ES-I3 (cell line): ENCODE results near the gene CLSTN2.

Source experiments
- H3K36me3 ChIP-seq: 2 replicates; pipeline ENCODE4 v1.6.1; 2013; ENCODE audit warnings: mild to moderate bottlenecking, low read length, control low read depth, moderate library complexity; ENCODE audit not compliant: insufficient read depth
- H3K4me1 ChIP-seq: 2 replicates; pipeline ENCODE4 v1.6.1; 2013; ENCODE audit warnings: mild to moderate bottlenecking, control low read depth, low read length; ENCODE audit not compliant: insufficient read depth
- H3K9ac ChIP-seq: 2 replicates; pipeline ENCODE4 v1.6.1; 2013; ENCODE audit warnings: low read depth, mild to moderate bottlenecking, low read length, moderate library complexity
- H3K9me3 ChIP-seq: 2 replicates; pipeline ENCODE4 v1.6.1; 2013; ENCODE audit warnings: mild to moderate bottlenecking, low read length, moderate library complexity; ENCODE audit not compliant: control insufficient read depth, insufficient read depth

The CLSTN2 gene

DNA sequence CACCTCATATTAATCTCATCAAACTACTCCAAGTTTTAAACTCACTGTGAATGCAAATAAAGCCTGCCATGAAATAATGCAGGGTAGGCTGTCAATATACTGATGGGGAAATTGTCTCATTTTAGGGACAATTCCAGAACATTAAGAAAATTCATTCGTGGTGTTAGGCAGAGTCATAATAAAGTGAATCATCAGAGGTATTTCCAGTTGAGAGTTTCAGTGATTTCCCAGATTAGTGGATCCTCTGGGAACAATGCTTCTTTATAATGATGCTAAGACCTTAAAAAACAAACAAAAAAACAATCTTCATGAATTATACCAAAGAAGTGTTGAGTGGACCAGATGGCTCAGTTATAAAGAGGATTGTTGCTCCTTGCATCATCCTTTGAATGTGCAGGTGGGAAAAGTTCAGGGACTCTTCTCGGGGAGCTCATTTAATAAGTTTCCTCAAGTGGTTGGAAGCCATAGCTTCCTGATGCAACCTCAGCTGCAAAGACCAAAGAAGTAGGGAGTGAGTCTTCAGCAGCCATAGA, 381.9 kb downstream of the CLSTN2 start:
- H3K36me3 ChIP-seq, result no peaks in the 10 kb centered on the region
- H3K9ac ChIP-seq, result no peak overlapping the region
- H3K9me3 ChIP-seq, result no peaks in the 10 kb centered on the region
- H3K4me1 ChIP-seq, result no peaks in the 10 kb centered on the region

DNA sequence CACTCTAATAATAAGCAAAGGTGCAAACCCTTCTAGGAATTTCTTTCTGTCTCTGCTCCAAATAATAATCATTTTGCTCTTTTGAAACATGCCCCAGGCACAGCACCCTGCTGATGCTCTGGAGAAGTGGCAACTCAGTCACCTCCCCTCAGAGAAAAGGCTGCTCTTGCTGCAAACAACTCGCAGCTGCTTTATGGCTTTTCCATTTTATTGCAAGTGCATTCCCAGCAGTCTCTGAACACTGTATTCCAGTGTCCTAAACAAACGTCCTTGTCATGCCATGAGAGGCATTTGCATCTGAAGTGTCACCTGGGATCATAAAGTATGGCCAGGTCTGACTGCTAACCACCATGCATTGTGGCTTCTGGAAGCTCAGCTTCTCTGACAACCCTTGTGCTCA, 384.8 kb downstream of the CLSTN2 start:
- Histone ChIP-seq H3K4me1 (no peaks in the 10 kb centered on the region), H3K36me3 (no peaks in the 10 kb centered on the region), H3K9ac (no peak overlapping the region), H3K9me3 (no peaks in the 10 kb centered on the region)

DNA sequence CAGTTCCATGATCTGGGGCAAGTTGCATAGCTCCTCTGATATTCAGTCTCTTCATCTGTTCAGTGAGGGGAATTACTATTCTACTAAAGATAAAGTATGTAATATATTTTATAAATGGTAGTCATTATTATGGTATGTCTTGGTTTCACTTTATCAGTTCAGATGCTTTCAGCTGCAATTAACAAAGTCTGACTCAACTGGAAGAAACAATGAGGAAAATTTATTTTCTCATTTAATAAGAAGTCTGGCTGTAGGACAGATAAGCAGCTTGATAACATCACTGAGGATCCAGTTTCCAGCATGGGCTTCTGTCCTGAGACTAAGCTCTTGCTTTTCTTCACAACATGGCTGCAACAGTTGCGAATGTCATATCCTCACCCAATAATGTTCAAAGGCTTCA, 388.6 kb downstream of the CLSTN2 start:
- H3K36me3 ChIP-seq, result no peaks in the 10 kb centered on the region
- no peaks in the 10 kb centered on the region for H3K9me3 ChIP-seq
- no peaks in the 10 kb centered on the region for H3K4me1 ChIP-seq
- no peak overlapping the region for H3K9ac ChIP-seq

DNA sequence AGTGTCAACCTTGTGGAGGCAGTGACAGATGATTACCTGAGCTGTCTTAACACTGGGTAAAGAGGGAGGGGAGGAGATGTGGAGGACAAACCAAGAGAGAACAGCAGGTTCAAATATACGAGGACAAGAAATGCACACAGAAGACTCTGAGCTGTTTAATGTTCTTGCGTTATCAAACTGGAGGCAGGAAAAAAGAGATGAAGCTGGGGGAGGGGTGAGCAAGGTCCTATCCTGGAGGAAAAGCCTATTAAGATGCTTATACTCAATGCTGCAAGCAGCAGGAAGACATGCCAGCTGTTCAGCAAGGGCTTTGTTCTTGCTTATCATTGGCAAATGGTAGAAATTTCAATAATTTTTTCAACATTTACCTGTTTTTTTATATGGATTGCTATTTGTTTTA, 397.1 kb downstream of the CLSTN2 start:
- Histone ChIP-seq H3K9me3 (no peaks in the 10 kb centered on the region), H3K4me1 (peaks cover 6% of the 10 kb centered on the region; the same call in 1 of the 2 replicates), H3K9ac (no peak overlapping the region), H3K36me3 (no peaks in the 10 kb centered on the region)

DNA sequence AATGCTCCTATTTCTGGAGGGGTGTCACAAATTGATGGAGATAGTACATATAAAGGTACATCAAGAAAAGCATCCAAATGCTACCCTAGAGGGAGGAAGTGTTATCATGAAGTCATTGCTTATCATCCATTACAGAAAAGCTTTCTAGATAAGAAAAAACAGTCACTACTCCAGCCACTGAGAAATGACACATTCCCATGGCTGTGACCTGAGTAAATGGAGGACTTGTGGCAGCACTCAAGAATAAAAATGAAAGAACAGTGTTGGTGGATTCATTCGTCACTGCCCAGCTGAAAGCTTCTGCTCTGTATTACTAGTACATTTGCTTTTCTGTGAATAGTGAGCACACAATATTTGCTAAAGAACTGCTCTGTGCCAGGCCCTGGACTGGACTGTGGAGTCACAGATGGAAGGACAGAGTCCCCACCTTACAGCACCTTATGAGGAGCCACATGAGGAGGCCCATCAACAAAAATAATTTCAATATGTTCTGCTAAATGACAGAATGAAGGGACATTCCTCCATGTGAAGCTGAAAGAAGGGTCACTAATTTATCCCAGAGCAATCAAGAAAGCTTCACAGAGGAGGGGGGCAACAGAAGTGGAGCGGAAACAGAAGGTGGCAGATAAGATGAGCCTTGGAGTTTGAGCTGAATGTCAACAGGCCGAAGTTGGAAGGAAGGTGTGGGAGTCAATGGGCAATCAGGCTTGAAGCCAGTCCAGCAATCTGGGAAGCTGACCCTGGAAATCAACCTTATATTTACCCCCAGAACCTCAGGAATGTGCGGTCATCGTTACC, 399.3 kb downstream of the CLSTN2 start:
- H3K36me3 ChIP-seq, result no peaks in the 10 kb centered on the region
- H3K4me1 ChIP-seq, result peaks cover 6% of the 10 kb centered on the region; the same call in 1 of the 2 replicates
- H3K9me3 ChIP-seq, result no peaks in the 10 kb centered on the region
- H3K9ac ChIP-seq, result no peak overlapping the region

DNA sequence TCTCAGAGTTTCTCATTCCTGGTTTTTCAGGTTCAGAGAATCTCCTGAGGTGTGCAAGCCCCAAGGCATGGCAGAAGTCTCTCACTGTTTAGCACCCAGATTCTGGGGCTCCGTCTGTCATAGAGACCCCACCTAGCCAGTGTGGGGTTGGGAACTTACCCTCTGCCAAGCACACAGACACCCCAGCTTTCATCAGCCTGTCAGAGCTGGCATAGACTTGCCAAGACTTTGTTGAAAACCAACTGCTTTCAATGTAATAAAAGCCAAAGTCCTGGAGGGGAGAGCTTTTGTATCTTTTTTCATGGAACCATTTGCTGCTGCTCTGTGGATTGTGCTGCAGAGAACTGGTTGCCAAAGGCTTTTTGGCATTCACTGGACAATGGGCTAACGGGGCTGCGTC, 401.5 kb downstream of the CLSTN2 start:
- no peak overlapping the region for H3K9ac ChIP-seq
- H3K4me1 ChIP-seq, result peaks cover 12% of the 10 kb centered on the region; the same call in 1 of the 2 replicates
- no peaks in the 10 kb centered on the region for H3K36me3 ChIP-seq
- H3K9me3 ChIP-seq, result no peaks in the 10 kb centered on the region

DNA sequence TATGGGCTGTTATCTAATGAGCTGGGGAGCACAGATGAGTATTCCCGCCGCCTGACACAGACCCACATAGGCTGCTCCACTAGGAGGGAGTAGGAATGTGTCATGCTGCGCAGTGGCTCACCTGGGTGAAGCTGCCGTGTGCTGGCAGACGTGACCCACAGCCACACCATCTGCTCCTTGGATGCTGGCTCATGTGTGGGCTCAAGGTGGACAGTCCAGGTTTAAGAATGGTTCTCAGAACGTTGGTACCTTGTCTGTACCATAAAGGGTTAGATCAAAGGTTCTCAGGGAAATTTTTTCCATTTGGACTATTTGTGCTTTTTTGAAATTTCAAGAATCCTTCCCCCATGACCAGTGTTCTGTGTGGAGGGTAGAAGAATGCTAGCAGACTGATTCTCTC, 403.9 kb downstream of the CLSTN2 start:
- Histone ChIP-seq H3K9ac (no peak overlapping the region), H3K4me1 (peaks cover 15% of the 10 kb centered on the region), H3K36me3 (no peaks in the 10 kb centered on the region), H3K9me3 (no peaks in the 10 kb centered on the region)

DNA sequence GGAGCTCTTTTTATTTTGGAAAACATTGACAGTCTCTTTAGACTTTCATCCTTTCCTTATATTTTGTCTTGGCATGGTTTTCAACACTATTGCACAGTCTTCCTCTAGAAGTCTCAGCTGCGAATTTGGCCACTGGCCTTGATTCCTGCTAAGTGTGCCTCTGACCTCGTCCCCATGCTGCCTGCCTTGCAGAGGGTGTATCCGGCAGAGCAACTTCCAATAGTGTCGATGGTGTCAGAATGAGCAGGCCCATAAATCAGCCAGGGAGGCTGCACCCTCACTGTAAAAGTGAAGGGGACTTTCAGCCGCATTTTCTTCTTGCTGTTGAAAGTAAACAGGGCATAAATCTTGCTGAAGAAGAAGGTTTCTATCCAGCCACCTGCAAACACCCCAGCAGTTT, 406.2 kb downstream of the CLSTN2 start:
- Histone ChIP-seq H3K9ac (no peak overlapping the region), H3K36me3 (no peaks in the 10 kb centered on the region), H3K4me1 (peaks cover 15% of the 10 kb centered on the region), H3K9me3 (no peaks in the 10 kb centered on the region)

DNA sequence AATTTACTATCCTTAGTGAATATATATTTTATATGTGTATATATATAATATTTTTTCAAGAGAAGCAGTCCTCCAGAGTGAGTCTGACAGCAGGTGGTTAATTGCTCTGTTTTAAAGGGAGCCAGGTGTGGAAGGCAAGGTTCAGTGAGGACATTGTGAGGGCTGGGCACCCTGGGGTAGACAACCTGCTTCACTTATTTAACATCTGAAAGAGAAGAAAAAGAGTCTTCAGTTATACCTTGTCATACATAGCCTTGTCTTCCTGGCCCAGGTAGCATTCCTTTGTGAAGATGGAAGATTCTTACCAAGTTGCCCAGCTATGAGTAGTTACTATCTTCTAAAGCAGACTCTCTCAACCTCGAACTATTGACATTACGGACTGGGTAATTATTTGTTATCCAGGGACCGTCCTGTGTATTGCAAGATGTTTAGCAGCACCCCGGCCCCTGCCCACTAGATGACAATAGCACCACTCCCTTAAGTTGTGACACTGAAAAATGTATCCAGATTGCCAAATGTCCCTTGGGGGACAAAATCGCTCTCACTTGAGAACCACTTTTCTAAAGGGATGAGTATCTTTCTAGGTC, 406.9 kb downstream of the CLSTN2 start:
- peaks cover 15% of the 10 kb centered on the region for H3K4me1 ChIP-seq
- no peaks in the 10 kb centered on the region for H3K36me3 ChIP-seq
- no peaks in the 10 kb centered on the region for H3K9me3 ChIP-seq
- no peak overlapping the region for H3K9ac ChIP-seq

DNA sequence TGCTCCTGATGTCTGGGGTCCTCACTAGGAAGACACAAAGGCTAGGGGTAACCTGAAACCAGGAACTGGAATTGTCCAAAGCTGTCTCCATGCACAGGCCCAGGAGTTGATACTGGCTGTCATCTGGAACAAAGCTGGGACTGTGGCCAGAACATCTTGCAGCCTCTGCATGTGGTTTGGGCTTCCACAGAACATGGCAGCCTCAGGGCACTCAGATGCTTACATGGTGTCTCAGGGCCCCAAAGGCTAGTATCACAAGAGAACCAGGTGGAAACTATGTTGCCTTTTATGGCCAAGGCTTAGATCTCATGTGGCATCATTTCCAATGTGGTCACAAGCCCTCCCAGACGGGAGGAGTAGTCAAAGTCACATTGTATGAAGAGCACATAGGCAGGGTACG, 407.7 kb downstream of the CLSTN2 start:
- Histone ChIP-seq H3K9ac (no peak overlapping the region), H3K36me3 (no peaks in the 10 kb centered on the region), H3K4me1 (peaks cover 15% of the 10 kb centered on the region), H3K9me3 (no peaks in the 10 kb centered on the region)

DNA sequence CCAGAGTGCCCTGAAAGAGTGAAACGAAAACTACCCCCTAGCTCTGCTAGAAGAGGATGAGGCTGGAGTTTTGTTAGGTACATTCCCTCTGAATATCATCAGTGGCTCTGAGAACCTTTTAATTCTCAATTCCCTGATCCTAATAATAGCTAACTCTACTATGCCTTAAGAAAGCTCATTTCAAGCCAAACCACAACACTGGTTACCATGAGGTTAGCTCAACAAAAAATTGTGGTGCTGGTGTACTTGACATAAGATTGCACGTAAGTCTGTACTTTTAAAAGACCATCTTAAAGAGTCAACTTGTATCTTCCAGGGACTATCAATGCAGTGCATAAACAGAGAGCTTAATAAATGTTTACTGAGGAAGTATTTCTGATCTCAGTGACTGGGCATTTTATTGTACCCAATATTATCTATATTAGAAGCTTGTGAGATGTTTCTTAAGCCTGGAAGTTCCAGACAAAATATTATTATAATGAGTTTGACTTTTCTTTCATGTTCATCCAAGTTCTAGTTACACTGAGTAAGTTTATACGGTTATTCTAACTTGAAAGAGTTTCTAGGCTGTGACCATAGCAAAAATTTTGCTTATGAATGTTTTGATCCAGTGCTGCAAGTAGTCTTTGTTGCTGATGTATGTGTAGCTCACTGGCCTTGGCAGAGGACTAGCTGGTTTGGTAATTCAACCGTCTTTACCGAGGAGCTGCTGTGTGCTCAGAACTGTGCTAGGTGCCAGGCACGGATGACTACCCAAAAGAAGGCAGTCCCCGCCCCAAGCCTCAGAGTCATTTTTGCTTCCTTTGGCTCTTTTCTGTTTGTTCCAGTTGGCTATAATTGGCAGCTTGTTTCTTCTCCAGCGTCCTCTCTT, 408.5 kb downstream of the CLSTN2 start:
- peaks cover 15% of the 10 kb centered on the region for H3K4me1 ChIP-seq
- no peak overlapping the region for H3K9ac ChIP-seq
- H3K36me3 ChIP-seq, result no peaks in the 10 kb centered on the region
- no peaks in the 10 kb centered on the region for H3K9me3 ChIP-seq

DNA sequence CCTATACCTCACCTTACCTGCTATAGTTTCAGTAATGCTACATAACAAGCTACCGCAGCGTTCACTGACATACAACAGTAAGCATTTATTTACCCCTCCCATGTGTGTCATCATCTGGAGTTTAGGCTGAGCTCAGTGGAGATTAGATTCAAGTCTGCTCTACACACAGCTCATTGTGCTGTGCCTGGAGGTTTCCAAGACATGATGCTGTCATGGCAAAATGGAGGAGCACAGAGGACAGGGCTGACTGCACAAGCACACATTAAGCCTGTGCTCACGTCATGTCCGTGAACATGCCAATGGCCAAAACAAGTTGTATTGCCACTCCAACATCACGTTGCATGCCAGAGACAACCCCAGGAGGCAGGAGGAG, 409.1 kb downstream of the CLSTN2 start:
- no peaks in the 10 kb centered on the region for H3K9me3 ChIP-seq
- H3K4me1 ChIP-seq, result peaks cover 15% of the 10 kb centered on the region
- no peaks in the 10 kb centered on the region for H3K36me3 ChIP-seq
- H3K9ac ChIP-seq, result no peak overlapping the region

DNA sequence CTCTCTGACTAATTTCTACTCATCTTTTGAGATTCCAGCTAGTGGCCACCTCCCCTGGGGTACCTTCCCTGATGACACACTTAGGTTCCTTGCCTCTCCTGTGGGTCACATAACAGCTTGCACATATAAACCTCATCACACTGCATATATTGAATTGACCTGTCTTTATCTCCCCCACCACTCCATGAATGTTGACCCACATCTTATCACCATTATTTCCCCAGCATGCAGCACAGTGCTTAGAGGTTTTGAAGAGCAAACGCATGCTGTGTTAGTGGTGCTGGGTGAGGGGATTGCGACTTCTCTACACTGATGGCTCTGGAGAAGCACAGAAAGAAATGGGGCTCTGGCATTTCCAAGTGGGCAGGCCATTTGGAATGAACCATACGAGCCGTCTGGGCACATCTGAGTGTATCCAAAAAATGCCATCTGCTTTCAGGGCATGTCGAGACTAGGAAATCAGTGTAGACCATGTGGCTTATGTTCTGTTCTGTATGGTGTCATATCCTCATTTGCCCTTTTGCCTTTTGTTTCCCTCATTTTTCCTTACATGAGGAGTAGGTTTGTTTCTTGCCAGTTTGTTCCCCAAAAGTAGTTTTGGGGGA, 409.7 kb downstream of the CLSTN2 start:
- no peaks in the 10 kb centered on the region for H3K36me3 ChIP-seq
- H3K4me1 ChIP-seq, result peaks cover 15% of the 10 kb centered on the region
- H3K9ac ChIP-seq, result no peak overlapping the region
- H3K9me3 ChIP-seq, result no peaks in the 10 kb centered on the region

DNA sequence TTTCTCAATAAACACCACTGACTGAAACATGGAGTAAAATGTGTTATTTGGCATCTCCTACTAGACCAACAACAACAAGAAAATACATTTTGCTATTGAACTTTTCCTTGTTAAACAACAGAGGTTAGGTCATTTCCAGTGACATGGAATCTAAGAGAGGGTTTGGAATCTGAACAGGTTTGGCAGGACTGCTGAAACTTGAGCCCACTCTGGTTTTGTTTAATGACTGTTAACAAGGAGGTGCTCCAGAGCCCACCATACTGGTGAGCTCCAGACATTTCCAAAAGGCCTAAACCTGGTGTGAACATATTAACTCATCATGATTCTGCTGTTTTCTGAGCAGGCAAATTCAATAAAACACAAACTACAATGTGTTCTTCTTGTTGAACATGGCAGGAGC, 412.2 kb downstream of the CLSTN2 start:
- Histone ChIP-seq H3K9ac (no peak overlapping the region), H3K9me3 (no peaks in the 10 kb centered on the region), H3K36me3 (no peaks in the 10 kb centered on the region), H3K4me1 (peaks cover 9% of the 10 kb centered on the region)
